Activated CD4-positive, alpha-beta T cell treated with anti-CD3 and anti-CD28 coated beads, Interleukin-2, amount 50 U/mL, for 4 hours (primary cell): Measurements from ENCODE around the gene RBM45.
"Not testable (repeated sequence)": the region's sequence is repeated elsewhere in the genome, so short reads cannot be mapped to it uniquely, and the experiment has no call there.

Source experiments
- DNase-seq, 2 experiments: peaks; one replicate each; pipeline ENCODE4 v3.0.0-alpha.2; 2020

The RBM45 gene

DNA sequence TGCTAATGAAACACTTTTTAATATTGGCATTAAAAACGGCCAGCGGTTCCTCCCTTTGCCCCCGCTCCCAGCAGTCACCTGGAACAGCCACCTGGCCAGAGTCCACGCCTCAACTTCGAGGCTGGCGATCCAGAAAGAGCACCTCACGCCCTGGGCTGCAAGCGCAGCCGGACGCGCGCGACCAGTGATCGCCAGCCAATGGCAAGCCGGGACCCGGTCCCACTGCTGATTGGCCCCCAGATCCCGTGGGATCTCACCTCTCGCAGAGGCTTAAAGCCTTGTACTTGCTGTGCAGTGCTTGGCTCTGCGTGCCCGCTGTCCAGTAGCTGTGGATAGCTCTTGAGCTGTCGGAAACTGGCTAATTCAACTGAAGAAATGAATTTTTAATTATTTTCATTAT is 4.1 kb upstream of the RBM45 start:
- no peak for DNase-seq

DNA sequence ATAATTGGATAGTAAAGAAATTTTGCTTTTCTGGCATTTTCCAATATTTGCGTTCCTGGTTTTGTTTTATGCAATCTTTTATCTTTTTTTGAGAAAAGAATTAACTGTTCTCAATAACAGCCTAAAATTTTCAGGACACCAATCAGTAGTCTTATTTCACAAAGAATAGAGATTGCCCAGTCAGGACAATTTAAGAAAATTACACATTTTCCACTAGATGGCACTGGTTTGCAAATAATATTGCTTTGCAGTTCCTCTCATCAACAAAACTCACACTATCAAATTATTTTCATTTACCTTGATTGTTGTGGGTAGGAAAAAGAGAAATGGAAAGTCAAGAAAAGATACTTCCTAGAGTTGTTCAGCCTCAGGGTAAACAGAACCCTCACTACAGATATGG is 2.4 kb upstream of the RBM45 start:
- no peak for DNase-seq

- DNase-seq: no peak
These were observed 1.6 kb upstream of the RBM45 start for GRCh38 chr2:178110681-178111080.

- DNase-seq: no peak
These were observed 494 bp upstream of the RBM45 start for GRCh38 chr2:178111743-178112142.

- DNase-seq: no peak
These were observed 2.2 kb downstream of the RBM45 start for GRCh38 chr2:178114462-178114861.

DNA sequence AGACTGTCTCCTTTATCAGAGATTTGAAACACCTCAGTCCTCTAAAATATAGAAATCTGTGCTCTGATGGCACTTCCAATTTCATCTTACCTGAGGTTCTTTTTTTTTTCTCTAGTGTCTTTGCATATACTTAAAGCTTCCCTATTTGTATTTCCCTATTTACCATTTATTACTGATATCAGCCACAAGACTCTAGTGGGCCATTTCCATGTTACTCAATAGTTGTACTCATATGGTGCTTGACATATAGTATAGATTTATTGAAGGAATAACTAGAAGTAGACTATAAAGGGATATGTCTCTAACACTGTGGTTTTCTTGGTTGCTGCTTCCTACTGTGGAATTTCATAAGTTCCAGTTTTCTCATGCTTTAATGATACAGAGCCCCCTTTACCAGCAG is 3.0 kb downstream of the RBM45 start:
- DNase-seq: no peak

DNA sequence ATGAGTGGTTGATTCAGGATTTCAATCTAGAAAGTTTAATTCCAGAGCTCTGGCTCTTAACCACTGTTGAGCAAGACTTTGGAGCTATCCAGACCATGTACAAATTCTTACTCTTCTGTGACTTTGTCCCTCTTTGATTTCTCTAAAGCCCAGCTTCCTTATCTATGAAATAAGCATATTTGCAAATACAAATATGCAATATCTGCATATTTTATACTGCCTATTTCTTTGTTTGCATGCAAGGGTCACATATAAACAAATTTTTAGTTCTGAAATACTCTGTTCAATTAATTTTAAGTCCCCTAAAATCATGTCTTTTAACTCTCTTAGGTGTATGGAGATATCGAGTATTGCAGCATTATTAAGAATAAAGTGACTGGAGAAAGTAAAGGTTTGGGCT is 5.5 kb downstream of the RBM45 start:
- DNase-seq: no peak

- DNase-seq: no peak
These were observed 7.1 kb downstream of the RBM45 start for GRCh38 chr2:178119179-178119922.

DNA sequence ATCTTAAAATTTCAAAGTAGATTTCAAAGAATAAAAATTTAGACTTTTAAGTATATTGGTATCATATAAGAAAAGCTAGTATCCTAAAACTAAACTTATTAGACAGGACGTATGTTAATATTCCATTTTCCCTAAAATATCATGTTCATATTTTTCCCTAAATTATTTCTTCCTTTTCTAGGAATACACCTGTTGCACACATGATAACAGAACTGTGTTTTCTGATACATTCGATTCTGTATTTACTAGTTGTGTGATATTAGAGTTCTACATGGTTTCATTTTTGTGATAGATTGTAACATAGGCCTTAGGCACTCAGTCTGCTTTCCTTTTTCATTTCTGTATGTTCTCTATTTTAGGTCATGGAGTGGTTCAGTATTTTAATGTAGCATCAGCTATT is 10.9 kb downstream of the RBM45 start:
- DNase-seq: no peak

DNA sequence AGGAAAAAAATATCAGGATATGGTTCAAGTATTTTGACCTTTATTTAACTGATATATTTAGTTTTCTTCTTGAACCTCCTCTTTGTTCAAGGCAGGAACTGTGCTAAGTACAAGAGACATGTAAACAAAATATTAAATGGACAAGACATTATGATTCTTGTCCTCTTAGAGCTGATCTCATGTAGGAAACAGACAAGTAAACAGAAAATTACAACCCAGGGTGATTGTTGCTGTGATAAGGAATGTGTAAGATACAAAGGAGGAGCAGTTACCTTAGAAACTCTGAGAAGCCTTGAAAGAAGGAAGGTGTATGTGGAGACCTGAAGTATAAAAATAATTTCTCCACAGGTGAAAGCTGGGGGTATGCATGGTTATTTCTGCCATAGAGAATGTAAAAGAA is 12.9 kb downstream of the RBM45 start:
- DNase-seq: no peak

- no peak for DNase-seq
These were observed 13.6 kb downstream of the RBM45 start for GRCh38 chr2:178125862-178126261.

DNA sequence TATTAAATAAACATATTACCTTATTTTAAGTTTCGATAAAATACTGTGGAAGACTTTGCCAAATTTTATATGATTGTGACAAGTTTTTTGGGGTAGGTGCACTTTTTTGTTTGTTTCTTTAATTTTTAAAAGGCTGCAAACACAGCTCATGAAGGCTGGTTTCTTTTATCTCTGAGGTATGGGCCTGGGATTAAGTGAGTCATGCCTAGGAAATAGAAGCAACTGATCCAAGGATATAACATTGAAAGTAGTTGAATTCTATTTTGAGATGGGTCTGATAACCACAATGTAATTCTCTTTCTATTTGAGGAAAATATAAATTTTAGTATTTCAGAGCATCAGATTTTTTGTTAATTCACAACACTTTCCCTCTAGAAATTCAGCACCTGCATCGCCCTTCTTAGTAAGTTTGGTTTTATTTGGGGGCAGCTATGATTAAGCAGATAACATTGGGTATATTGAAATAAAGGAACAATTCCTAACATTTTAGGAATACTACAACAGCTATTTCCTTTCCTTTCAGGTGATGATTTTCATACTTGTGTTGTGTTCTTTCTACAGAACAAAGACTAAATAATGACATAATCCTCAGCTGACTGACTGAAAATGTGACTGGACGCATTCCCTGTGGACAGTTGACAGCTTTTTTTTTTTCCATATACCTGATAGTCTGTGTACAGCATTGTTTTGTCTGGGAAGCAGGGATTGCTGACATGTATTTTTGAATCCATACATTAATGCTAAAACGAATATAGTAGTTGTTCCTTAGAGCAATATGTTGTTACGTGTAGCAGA is 16.8 kb downstream of the RBM45 start:
- DNase-seq: no peak

DNA sequence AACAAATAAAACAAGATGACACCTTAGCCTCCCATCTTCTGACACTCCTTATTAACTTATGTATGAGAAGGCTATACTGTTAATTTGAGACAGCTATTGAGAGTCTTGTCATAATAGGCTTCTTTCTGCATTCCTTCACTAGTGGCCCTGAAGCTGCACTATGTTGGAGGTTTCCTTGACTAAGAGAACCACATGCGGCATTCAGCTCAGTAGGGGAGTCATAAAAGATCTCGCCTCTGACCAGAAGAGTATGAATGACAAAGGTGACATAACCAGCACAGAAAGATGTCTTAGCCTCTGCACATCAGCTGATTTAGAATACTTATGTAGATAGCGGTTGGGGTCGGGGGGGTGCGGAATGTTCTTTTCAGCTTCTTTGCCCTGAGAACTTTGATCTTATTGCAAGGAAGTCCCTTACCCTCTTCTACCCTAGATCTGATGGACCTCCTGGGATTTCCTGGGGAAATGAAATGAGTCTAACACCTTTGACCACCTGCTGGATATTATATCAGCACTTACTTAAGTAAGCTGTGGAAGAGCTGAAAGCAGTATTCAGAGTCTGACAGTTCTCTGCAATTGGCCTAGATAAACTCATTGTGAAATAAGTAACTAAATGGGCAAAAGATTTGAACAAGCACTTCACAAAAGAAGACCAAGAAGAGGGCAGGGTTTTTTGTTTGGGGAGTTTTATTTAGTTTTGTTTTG is 24.2 kb downstream of the RBM45 start:
- DNase-seq: no peak

DNA sequence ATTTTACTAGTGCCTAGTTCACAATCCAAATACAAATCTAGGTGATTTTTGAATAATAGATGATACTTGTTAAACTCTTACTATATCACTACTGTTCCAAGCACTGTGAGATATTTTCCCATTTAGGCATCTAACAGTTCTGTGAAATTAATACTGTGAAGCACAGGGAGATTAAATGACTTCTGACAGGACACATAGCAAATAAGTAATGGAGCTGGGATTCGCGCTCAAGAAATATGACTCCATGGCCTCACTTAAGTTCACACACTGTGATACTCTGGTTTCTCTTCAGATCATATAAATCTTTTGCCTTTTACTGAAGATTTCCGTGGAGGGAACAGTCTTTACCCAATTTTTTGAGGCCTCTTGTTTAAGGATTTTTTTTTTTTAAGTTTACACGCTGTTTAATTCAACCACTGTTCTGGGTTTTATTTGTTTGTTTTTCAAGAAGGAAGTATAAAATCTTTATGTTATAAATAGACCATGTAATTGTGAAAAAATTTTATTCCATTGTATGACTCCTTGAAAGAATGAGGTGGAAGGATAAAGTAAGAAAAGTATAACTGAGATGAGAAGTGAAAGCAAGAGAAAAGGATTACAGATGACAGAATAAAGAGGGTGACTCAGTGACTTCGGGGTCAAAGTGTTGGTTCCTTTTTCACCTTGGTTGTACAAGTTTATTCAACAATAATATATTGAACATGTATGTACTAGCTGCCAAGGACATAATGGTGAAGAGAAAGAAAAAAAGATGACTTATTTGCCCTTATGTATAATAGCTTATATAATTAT is 30.2 kb downstream of the RBM45 start:
- DNase-seq: no peak

DNA sequence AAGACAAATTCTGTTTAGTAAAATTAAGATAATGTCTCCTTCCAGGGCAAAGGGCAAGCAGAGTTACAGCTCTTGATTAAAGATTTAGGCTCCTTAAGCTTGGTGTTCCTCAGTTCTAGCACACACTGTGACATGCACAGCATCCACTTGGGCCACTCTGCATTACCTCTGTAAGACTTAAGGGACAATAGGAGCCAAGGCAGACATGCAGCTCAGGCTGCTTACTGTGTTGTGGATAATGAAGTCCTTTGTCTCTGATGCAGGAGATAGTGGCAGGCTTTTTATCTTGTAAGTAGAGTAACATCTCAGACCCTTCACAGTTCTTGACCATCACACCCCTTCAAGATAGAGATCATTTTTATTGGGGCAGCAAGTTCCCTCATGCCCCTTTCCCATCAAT is 31.2 kb downstream of the RBM45 start:
- no peak for DNase-seq

GRCh38 chr2:178152033-178152432 is 39.8 kb downstream of the RBM45 start:
- no peak for DNase-seq

DNA sequence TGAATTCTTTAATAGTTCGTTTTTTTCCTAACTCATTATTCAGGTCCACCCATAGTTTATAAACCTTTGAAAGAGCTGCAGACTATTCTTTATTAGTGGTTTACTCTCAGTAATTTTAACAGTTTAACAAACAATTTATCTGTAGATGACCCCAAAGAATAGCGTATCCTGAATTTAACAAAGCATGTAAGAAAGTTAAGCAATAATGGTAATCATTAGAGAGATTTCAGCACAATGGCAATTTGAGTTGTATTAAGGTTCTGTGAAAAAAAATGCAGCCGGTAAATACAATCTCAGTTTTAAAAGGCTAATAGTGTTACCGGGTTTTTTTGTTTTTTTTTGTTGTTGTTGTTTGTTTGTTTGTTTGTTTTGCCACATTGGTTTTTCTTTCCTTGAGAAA is 40.3 kb downstream of the RBM45 start:
- DNase-seq: no peak

GRCh38 chr2:178152977-178153376 is 40.7 kb downstream of the RBM45 start:
- DNase-seq: no peak

DNA sequence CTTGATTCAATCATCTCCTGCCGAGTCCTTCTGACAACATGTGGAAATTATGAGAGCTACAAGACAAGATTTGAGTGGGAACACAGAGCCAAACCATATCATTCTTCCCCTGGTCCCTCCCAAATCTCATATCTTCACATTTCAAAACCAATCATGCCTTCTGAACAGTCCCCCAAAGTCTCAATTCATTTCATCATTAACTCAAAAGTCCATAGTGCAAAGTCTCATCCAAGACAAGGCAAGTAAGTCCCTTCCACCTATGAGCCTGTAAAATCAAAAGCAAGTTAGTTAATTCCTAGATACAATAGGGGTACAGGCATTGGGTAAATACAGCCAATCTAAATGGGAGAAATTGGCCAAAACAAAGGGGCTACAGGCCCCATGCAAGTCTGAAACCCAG is 41.6 kb downstream of the RBM45 start:
- not testable (repeated sequence) for DNase-seq

GRCh38 chr2:178155524-178155923 is 43.3 kb downstream of the RBM45 start:
- DNase-seq: no peak

GRCh38 chr2:178157574-178157973 is 45.3 kb downstream of the RBM45 start:
- DNase-seq: no peak

- no peak for DNase-seq
These were observed 47.7 kb downstream of the RBM45 start for GRCh38 chr2:178159966-178160365.

DNA sequence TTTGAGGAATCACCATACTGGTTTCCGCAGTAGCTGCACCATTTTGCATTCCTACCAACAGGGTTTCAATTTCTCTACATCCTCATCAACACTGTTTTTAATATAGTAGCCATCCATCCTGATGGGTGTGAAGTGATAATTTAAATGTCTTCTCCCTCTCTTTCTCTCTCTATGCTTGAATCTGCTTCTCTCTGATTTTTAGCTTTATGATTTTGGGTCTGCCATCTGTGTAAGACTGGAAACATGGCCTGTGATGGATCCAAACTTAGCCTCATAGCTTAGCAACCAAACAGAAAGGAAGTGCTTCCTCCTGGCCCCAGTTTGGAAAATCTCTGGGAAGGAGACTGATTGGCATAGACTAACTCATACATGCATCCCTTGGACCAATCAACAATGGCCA is 48.4 kb downstream of the RBM45 start:
- DNase-seq: no peak
